Ecto neural progenitor cell (in vitro differentiated cells): Measurements from ENCODE around the gene HES2.
"Not testable (repeated sequence)": the region's sequence is repeated elsewhere in the genome, so short reads cannot be mapped to it uniquely, and the experiment has no call there.

ENCODE experiments used
- DNase-seq: peaks from one replicate; pipeline ENCODE4 v3.0.0-alpha.2; 2018; ENCODE audit warnings: low spot score

Gene HES2

DNA sequence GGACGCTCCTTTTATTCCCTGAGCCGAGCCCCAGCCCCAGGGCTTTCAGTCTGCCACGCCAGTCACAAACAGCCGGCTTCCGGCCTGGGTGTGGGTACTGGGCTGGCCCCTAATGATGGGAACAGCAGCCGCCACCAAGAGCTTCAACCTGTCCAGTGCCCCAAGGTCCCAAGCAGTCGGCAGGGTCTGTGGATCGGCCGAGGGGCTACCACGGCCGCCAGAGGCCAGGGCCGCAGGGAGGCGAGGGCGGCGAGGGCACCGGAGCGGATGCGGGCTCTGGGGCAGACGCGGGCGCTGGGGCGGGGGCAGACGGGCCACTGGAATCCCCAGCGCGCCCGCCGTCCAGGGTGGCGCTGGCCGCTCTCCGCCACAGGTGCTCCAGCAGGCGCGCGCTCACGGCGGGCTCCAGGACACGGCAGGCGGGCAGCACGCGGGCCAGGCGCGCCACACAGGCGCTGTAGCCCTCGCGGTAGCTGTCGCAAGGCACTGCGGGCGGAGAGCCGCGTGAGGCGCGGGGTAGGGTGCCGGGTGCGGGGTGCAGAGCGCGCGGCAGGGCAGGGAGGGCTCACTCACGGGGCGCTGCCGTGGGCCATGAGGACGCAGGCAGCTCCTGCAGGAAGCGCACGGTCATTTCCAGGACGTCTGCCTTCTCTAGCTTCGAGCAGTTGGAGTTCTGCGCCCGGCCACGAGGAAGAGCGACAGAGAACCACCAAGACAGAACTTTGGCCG lies 887 bp downstream of the HES2 start:
- DNase-seq = peak; percentile 56

DNA sequence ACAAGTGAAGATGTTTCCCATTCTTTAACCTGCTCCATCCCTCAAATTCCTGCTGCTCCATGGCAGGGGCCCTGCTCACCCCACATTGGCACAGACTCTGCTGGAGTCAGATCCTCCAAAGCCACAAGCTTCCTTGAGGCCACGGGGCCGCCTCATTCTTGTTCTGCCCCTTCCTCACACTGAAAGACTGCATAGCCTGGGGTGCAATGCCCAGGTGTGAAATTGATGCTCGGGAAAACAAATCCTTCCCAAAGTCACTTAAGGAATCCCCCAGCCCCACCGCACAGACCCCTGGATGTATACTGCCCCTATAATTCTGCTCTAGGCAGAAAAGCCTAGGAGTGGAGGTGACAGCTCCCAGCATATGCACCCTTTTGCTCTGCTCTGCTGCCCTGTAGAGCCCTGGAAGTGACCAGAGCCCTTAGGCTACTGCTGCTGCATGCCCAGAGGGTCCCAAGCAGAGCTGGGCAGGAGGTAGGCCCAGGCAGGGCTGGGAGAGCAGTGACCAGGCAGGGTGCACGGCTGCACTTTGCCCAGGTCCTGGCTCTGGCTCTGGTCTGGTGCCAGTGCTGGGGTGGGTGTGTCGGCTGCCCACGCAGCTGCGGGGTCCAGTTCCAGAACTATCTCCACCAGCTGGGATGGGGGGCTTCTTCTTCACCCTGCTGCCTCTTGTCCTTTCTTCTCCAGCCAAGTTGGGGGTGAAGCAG lies 1.6 kb downstream of the HES2 start:
- no peak for DNase-seq

DNA sequence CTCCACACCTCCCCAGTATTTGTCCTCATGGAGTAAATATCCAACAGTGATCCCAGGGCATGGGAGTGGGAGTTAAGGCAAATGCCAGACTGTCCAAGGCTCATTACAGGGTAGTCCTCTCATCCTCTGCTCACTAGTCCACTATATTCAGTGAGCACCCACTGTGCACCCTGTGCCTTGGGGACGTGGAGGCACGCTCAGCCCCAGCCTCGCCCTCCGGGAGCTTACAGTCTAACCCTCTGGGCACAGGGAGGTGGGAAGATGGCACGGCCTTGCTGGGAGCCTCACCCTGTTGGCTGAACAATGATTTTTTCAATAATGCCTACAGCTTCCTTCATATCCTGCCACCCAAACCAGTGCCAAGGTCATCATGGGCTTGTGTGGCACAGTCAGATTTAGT lies 2.8 kb downstream of the HES2 start:
- DNase-seq = no peak

DNA sequence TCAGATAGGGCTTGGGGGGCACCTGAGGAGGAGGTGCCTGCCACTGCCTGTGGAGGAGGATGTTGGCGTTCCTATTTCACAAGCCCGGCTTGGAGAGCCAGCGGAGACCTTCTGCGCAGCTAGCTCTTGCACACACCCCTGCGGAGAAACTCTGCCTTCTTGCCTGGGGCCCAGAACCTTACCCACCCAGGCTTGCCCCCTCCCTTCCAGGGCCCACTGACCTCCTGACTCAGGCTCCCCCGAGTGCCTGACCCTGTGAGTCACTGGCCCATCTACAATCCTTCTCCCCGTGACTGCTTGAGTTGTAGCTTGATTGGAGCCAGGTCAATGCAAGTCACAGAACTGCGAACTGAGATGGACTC lies 3.4 kb downstream of the HES2 start:
- no peak for DNase-seq

DNA sequence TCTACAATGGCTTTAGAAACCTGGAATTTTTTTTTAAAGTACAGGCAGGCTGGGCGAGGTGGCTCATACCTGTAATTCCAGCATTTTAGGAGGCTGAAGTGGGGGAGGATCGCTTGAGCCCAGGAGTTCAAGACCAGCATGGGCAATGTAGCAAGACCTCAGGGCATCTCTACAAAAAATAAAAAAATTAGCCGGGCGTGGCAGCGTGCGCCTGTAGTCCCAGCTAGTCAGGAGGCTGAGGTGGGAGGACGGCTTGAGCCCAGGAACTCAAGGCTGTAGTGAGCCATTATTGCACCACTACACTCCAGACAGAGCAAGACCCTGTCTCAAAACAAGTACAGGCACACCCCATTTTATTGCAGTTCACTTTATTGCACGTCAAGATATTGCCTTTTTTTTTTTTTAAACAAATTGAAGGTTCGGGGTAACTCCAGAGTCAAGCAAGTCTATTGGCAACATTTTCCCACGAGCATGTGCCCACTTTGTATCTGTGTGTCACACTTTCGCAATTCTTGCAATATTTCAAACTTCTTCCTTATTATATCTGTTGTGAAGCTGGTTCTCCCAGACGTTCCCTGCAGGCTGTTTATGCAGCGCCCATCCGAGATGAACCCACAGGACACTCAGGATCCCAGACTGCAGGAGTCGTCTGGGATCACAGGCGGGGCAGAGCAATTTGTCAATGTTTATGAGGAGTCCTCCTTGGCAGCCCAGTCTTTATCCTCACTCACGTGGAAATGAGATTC lies 4.7 kb downstream of the HES2 start:
- no peak for DNase-seq

DNA sequence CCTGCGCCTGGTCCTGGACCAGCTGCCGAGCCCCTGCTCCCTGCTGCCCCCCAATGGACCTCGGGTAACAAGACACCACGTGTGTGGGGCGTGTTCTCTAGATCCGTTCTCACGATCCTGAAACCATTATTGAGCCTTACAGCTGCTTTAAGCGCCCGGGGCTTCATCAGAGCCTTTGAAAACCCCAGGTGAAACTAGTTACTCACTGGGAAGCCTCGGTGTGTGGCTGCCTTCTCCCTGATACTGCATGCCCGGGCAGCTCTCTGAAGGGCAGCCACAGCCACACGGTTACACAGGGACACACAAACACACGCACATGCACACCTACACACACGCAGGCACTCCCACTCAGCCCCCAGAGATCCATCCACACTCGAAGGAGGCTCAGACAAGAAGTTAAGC lies 5.3 kb downstream of the HES2 start:
- peak; percentile 81 for DNase-seq

DNA sequence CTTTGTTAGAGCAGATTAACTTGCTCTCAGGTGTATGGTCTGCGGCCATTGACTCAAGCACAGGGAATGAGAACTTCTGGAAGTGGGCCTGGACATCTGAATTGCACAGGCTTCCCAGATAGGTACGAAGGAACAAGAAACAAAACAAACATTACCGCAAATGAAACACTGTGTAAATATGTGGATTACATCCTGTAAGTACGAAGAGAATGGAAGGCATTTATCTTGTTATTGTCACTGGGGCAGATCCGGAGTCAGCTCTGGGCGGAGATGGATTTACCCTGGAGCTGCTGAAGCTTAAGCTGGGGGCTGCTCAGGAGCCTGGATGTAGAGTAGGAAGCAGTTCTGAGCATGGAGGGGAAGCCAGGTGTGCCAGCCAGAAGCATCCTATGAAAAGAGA lies 6.8 kb downstream of the HES2 start:
- no peak for DNase-seq

DNA sequence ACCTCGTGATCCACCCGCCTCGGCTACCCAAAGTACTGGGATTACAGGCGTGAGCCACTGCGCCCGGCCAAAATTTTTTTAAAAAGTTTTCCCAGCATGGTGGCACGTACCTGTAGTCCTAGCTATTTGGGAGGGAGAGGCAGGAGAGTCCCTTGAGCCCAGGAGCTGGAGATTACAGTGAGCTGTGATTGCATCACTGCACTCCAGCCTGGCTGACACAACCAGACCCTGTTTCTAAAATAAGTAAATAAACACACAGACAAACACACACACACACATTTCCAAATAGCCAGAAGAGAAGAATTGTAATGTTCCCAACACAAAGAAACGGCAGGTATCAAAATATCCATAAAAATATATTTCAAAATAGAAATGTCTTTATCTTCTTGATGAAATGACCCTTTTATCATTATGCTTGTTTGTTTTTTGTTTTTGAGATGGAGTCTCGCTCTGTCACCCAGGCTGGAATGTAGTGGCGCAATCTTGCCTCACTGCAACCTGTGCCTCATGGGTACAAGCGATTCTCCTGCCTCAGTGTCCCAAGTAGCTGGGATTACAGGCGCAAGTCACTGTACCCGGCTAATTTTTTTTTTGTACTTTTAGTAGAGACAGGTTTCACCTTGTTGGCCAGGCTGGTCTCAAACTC lies 9.3 kb downstream of the HES2 start:
- no peak for DNase-seq

DNA sequence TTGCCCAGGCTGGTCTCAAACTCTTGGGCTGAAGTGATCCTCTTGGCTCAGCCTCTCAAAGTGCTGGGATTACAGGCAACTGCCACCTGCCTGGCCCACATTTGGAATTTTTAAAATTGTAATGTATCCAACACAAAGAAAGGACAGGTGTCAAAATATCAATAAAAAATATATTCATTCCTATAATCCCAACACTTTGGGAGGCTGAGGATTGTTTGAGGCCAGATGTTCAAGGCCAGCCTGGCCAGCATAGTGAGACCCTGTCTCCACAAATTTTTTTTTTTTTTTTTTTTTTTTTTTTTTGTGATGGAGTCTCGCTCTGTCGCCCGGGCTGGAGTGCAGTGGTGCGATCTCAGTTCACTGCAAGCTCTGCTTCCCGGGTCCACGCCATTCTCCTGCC lies 10.0 kb downstream of the HES2 start:
- no peak for DNase-seq

DNA sequence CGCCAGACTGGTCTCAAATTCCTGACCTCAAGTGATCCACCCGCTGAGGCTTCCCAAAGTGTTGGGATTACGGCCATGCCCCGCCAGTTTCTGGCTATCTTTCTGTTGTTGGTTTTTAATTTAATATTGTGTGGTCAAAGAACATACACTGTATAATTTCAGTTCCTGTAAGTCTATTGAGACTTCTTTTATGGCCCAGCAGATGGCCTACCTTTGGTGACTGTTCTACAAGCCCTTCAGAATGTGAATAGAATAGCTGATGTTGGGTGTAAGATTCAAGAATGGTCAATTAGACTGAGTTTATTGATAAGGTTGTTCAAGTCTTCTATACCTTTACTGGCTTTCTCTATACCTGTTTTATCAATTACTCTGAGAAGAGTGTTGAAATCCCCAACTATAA lies 10.7 kb downstream of the HES2 start:
- DNase-seq = no peak

DNA sequence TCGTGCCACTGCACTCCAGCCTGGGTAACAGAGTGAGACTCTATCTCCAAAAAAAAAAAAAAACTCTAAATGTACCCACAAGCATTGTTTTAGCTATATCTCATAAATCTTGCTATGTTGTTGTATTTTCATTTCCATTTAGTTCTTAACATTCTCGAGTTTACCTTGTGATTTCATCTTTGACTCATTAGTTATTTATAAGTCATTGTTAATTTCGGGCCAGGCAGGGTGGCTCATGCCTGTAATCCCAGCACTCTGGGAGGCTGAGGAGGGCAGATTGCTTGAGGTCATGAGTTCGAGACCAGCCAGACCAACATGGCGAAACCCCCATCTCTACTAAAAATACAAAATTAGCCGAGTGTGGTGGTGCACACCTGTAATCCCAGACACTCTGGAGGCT lies 11.7 kb downstream of the HES2 start:
- no peak for DNase-seq

DNA sequence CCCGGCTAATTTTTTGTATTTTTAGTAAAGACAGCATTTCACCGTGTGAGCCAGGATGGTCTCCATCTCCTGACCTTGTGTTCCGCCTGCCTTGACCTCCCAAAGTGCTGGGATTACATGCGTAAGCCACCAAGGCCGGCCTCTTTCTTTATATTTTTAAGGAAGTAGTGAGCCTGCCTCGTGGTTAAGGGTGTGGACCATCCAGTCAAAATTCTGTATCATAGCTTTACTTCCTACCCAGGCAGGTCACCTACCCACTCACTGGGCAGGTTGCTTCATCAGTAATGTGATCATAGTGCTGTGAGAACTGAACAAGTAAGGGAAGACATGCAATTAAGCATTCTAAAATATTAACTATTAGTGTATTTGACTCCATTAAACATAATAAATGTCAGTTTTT lies 18.0 kb downstream of the HES2 start:
- DNase-seq = no peak

DNA sequence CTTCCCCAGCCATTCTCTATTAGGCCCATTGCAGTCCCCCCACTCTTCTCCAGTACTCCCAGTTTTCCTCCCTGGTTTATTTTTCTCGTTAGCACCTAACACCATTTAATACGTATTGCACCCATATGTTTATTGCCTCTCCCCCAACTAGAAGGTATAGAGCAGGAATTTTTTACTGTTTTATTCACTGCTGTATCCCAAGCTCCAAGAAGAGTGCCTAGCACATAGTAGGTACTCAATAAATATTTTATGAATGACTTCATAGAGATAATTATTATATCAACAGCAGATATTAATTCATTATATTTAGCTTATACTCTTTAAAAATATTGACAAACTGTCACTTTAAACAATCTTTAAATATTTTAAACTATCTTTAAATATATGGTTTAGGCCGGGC lies 20.4 kb downstream of the HES2 start:
- no peak for DNase-seq

DNA sequence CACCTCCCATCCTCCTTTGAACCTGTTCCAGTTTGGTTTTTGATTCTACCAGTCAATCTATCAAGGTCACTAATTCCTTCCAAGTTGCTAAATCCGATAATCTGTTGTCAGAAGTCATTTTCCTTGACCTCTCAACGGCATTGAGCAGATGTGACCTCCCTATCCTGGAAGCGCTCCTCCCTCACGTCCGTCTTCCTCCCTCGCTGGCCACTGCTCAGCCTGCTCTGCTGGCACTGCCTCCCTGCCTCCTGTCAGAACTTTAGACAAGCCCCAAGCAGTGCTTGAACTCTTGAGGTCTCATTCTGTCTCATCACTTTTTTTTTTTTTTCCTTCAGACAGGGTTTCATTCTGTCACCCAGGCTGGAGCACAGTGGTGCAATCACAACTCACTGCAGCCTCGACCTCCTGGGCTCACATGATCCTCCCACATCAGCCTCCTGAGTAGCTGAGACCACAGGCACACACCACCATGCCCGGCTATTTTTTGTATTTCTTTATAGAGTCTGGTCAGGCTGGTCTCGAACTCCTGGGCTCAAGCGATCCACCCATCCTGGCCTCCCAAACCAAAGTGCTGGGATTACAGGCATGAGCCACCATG lies 21.8 kb downstream of the HES2 start:
- no peak for DNase-seq

DNA sequence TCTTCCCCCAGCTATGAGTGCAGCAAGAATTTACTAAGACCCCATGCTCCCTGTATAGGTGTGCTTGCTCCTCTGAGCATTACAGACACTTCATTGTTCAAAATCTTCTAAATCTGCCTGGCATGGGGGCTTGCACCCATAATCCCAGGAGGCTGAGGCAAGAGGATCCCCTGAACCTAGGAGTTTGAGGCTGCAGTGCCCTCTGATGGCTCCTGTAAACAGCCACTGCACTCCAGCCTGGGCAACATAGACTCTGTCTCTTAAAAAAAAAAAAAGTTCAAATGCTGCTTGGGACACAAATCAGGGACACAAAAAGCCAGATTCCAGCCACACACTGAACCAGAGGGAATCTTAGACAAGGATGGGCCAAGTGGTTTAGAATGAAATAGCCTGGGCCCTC lies 22.7 kb downstream of the HES2 start:
- DNase-seq = no peak

DNA sequence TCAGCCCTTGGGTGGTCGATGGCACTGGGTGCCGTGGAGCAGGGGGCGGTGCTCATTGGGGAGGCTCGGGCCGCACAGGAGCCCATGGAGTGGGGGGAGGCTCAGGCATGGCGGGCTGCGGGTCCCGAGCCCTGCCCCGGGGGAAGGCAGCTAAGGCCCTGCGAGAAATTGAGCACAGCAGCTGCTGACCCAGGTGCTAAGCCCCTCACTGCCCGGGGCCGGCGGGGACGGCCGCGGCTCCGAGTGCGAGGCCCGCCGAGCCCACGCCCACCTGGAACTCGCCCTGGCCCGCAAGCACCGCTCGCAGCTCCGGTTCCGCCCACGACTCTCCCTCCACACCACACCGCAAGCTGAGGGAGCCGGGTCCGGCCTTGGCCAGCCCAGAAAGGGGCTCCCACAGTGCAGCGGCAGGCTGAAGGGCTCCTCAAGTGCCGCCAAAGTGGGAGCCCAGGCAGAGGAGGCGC lies 23.9 kb downstream of the HES2 start:
- DNase-seq = not testable (repeated sequence)

DNA sequence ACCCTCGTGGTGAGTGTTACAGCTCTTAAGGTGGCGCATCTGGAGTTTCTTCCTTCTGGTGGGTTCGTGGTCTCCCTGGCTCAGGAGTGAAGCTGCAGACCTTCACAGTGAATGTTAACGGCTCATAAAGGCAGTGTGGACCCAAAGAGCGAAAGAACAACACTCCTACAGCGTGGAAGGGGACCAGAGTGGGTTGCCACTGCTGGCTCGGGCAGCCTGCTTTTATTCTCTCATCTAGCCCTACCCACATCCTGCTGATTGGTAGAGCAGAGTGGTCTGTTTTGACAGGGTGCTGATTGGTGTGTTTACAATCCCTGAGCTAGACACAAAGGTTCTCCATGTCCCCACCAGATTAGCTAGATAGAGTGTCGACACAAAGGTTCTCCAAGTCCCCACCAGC lies 24.6 kb downstream of the HES2 start:
- DNase-seq = not testable (repeated sequence)

DNA sequence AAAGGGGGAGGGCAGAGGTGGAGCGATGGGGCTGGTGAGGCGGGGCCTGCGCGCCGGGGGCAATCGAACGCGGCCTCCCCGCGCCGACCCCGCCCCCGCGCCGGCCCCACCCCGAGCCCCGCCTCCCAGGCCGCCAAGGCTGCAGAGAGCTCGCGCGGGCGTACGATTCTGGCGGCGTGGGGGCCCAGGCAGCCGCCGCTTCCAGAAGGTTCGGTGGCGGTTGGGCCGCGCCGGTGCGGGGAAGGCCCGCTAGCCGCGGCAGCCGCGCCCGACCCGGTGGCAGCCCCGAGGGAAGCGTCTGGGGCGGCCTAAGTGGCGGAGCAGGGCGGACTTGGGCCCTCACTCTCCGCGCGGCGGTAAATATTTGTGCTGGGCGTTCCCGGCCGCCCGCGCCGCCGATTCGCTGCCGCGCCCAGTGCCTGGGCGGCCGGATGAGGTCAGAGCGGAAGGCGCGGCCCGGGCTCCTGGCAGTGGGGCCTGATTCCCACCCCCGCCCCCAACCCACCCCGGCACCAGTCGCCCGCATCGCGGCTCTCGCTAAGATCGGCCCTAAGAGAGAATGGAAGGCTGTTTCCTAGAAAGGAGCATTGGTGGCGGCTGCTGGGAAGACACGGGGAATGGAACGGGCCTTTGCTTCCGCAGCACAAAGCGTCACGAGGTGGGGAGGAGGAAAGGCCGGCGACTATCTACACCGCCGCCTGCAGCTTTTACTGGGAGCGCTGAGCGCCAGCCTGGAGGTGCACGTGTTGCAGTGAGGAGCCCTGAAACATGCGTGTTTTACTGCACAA lies 26.1 kb downstream of the HES2 start, which contains the start of gene ACOT7:
ACOT7 (minus strand) TSS at position 368 of the 788 bp plus-strand sequence. CDS start 368 bp downstream, outside the sequence.
- peak; percentile 93 for DNase-seq

DNA sequence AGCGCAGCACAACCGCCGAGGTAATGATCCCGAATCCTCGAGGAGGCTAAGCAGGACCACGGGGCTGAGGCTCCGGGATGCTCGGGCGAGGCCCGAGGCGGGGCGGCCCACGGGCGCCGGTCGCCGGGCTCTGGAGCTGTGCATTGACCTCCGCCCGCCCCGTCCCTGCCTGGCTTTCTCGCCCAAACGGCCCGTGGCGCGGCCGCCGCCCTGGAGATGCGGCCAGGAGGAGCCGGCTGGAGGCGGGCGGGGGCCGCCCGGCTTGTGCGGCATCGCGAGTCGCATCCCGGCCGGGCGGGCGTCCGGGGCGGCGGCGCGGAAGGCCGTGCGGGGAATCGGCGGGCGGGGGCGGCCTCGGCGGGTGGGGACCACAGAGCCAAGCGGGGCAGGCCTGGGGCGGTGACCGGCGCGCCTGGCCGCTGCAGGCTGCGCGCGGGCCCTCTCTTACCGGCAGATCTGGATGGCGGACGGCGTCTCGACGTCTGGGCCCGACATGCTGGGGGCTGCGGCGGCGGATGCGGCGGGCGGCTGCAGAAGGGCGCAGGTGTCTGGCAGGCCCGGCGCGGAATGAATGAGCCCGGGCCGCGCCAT lies 26.8 kb downstream of the HES2 start:
- peak; percentile 63 for DNase-seq

DNA sequence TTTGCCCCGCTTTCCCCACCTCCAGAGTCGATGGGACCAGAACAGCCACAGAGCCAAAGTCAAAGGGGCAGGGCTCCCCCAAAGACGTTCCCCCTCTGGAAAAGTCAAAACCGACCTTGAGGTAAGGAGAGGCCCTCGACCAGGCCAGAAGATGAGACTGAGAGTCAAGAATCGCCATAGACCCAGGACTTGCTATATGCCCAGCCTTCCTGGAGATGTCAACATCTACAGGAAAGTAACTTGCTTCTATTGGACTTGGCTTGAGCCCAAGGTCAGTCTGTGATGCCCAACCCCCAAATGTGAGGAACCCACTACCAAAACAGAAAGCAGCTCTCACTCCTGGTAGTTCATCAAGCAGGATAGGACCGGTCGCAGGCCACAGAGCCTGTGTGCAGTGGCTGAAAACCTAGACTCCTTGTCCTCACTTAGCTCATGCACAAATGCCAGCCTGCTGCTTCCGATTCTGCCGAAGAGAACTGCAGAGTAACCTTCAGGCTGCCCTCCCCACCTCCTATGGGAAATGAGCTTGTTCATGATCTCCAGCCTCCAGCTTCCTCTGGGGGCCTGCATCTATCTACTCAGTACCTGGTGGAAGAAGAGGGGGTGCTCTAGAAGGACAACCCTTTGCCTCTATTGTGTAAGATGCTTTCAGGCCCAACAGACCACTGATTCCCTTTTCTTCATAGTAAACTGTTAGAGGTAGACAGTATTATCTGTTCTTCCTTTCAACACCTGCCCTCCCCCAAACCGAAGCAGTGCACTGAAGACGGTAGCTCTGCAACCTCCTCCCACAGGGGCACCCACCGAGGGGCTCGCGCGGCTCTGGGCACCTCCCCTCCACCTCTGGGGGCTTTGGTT lies 27.5 kb downstream of the HES2 start:
- DNase-seq = no peak
